Mononuclear cell (primary cell): ENCODE data around the gene ATP6V0C. TPM values are rescaled to one million over a fixed set of nuclear protein-coding genes. Genes with fewer than 3 reads are reported as not detected.

Source experiments
- H3K27me3 ChIP-seq: 2 replicates; pipeline ENCODE4 v1.6.0; 2011; ENCODE audit warnings: low read length, control low read depth; ENCODE audit not compliant: insufficient read depth
- H3K4me1 ChIP-seq: 2 replicates; pipeline ENCODE4 v1.5.1; 2011; ENCODE audit warnings: mild to moderate bottlenecking, low read length, control low read depth; ENCODE audit not compliant: insufficient read depth
- H3K4me3 ChIP-seq: 2 replicates; pipeline ENCODE4 v1.5.1; 2011; ENCODE audit warnings: mild to moderate bottlenecking, low read length, moderate library complexity
- H3K9me3 ChIP-seq: 2 replicates; pipeline ENCODE4 v1.5.1; 2011; ENCODE audit warnings: low read depth, mild to moderate bottlenecking, control low read depth, low read length
- total RNA-seq: library from RNA; depleted of rRNA; stranded (reverse); fragments of >200 nt; gene quantifications from one replicate; pipeline ENCODE4 v1.2.3, GENCODE V29; 2012

ATP6V0C gene
- total RNA-seq, 1 donor = 61.2 TPM

DNA sequence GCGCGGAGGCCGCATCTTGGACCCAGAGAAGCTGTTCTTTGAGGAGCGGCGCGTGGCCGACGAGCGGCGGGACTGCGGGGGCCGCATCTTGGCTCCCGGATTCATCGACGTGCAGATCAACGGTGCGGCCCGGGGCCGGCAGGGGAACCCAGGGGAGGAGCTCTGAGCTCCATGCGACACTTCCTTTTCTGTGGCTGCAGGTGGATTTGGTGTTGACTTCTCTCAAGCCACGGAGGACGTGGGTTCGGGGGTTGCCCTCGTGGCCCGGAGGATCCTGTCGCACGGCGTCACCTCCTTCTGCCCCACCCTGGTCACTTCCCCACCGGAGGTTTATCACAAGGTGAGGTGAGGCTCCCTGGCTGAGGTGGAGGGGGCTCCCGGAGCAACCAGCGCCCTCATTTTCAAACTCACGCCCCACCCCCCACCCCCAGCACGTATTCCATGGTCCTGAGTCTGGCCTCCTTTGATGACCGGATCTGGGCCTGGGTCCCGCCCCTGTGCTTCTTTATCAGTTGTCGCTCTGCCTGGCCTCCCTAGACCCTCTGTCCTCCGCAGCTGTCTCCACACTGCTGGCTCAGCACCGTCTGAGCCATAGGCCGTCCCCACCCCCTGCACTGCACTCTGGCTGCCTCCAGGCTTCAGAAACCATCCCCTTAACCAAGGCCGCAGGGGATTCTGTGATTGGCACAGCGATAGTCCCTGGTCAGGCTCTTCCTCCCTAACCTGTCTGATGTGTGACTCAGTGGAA, 7.2 kb downstream of the ATP6V0C start:
- Histone ChIP-seq H3K4me1 (peaks cover 47% of the 10 kb centered on the region), H3K4me3 (peak overlapping the region; percentile 44), H3K9me3 (no peaks in the 10 kb centered on the region), H3K27me3 (no peaks in the 10 kb centered on the region)

DNA sequence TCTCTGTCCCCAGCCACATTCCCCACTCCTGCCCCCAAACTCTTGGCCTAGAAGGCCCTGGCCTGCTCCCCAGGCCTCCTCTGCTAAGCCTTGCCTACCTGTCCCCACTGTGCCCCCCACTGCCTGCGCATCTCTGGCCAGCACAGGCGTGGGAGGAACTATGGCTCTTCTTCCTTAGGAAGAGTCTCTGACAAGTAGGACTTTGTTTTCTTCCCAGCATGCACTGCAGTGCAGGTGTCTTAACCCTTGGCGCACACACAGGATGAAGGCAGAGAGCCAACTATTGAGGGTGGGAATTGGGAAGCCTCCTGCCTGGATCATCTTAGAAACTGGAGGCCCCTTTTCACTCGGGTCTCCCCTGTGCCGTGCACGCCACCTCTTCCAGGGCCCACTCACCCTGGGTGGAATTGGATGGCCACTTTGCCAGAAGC, 10.1 kb downstream of the ATP6V0C start:
- Histone ChIP-seq H3K4me1 (peaks cover 19% of the 10 kb centered on the region), H3K4me3 (no peak overlapping the region), H3K27me3 (no peaks in the 10 kb centered on the region), H3K9me3 (no peaks in the 10 kb centered on the region)

DNA sequence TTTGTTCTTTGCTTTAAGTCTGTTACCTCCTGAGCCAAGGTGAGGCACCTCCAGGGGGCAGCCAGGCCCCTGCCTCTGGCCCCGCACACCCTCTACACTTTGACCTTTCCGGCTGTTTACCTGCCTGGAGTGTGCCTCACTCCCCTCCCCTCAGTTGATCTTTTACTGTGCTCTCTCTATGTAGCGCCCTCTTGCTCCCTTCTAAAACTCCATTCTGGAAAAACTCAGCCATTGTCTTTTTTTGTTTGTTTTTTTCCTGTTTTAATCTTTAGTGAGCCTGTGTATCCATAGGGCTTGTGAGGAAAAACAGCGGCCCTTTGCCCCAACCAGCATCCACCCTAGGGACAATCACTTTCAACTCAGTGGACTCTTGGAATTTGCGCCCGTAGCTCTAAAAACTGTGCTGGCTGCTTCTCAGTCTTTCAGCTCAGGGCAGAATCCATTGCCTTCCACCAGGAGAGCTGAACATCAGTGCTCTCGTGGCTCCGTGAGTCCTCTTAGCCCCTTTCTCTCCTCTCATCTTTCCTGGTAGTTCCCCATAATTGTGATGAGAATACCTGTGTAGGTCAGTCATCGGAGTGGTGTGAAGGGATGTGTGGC, 10.7 kb downstream of the ATP6V0C start:
- Histone ChIP-seq H3K4me1 (peaks cover 13% of the 10 kb centered on the region), H3K4me3 (no peak overlapping the region)

DNA sequence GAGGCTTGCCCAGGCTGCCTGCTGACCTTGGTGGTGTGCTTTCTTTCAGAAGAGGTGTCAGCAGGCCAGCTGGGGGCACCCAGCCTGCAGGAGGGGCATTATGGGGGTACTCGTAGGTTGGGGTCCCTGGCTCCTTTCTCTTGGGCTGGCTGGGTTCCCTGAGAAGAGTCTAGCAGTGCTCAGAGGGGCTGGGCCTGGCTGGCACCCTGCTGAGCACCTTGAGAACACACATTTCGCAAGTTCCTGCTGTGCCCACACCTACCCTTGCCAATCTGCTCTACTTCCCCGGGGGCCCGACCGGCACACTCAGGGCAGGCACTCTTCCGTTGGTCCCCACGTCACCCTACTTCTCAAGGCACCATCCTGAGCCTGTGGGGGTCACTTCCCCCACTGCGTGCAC, 12.4 kb downstream of the ATP6V0C start:
- Histone ChIP-seq H3K27me3 (no peaks in the 10 kb centered on the region), H3K4me1 (peaks cover 14% of the 10 kb centered on the region), H3K4me3 (no peak overlapping the region), H3K9me3 (no peaks in the 10 kb centered on the region)

More for the DNA sequence above, 10.7 kb downstream of the ATP6V0C start:
- no peaks in the 10 kb centered on the region for H3K9me3 ChIP-seq
- no peaks in the 10 kb centered on the region for H3K27me3 ChIP-seq

DNA sequence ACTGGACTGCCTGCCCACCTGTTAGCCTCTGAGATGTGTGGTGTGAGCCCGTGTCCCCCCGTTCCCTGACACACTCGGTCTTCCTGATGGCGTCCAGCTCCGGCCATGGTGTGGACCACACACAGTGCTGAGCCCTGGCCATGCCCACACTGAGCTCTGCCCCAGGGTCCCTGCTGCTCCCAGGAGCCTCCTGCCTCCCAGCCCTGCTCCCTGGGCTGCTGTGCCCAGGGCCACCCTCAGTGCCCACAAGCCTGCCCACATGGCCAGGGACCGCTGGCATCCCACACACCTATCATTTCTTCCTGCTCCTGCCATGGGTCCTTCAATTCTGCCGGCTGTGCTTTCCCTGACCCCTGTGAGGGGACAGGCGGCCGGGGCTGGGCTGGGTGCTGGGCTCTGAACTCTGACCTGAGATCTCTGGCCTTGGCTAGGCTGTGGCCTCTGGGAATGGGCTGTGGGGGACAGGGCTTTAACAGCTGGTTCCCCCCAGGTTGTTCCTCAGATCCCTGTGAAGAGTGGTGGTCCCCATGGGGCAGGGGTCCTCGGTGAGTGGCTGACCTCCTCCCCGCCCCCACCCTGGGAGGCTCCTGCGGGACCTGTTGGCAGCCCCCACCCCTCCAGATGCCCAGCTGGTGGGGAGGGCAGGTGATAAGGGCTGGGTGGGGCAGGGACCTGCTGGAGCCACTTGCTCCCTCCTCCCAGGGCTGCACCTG, 13.5 kb downstream of the ATP6V0C start:
- no peaks in the 10 kb centered on the region for H3K9me3 ChIP-seq
- H3K4me3 ChIP-seq = no peak overlapping the region

DNA sequence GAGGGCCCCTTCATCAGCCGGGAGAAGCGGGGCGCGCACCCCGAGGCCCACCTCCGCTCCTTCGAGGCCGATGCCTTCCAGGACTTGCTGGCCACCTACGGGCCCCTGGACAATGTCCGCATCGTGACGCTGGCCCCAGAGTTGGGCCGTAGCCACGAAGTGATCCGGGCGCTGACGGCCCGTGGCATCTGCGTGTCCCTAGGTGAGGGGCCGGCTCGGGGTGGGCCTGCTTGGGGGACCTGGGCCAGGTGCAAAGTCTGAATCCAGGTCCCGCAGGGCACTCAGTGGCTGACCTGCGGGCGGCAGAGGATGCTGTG, 14.0 kb downstream of the ATP6V0C start:
- no peak overlapping the region for H3K4me3 ChIP-seq
- H3K4me1 ChIP-seq = peaks cover 18% of the 10 kb centered on the region
- H3K9me3 ChIP-seq = no peaks in the 10 kb centered on the region
- H3K27me3 ChIP-seq = no peaks in the 10 kb centered on the region

More for the DNA sequence above, 13.5 kb downstream of the ATP6V0C start:
- Histone ChIP-seq H3K4me1 (peaks cover 15% of the 10 kb centered on the region), H3K27me3 (no peaks in the 10 kb centered on the region)

DNA sequence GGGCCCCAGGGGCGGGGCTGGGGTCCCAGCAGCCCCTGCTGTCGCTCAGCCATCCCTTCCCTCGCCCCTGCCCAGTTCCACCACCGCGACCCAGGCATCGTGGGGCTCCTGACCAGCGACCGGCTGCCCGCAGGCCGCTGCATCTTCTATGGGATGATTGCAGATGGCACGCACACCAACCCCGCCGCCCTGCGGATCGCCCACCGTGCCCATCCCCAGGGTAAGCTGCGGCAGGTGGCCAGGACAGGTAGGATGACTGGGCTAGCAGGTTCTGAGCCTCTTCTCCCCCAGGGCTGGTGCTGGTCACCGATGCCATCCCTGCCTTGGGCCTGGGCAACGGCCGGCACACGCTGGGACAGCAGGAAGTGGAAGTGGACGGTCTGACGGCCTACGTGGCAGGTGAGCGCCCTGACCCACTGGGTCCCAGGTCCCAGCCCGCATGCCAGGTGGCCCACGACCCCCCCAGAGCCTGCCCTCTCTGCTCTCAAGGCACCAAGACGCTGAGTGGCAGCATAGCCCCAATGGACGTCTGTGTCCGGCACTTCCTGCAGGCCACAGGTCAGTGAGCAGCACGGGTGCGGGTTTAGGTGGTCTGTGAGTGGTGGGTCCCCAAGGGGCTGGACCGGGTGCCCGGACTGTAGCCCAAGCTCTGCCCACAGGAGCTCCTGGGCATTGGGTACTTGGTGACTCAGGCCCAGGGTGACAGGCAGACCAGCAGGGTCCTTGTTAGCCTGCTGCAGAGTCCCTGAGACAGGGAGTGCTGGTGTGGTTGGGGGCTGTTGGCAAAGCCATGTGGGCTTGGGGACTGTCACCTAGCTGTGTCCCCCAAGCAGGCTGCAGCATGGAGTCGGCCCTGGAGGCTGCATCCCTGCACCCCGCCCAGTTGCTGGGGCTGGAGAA, 14.7 kb downstream of the ATP6V0C start:
- no peak overlapping the region for H3K4me3 ChIP-seq
- H3K4me1 ChIP-seq = peaks cover 25% of the 10 kb centered on the region
- H3K27me3 ChIP-seq = no peaks in the 10 kb centered on the region
- no peaks in the 10 kb centered on the region for H3K9me3 ChIP-seq

DNA sequence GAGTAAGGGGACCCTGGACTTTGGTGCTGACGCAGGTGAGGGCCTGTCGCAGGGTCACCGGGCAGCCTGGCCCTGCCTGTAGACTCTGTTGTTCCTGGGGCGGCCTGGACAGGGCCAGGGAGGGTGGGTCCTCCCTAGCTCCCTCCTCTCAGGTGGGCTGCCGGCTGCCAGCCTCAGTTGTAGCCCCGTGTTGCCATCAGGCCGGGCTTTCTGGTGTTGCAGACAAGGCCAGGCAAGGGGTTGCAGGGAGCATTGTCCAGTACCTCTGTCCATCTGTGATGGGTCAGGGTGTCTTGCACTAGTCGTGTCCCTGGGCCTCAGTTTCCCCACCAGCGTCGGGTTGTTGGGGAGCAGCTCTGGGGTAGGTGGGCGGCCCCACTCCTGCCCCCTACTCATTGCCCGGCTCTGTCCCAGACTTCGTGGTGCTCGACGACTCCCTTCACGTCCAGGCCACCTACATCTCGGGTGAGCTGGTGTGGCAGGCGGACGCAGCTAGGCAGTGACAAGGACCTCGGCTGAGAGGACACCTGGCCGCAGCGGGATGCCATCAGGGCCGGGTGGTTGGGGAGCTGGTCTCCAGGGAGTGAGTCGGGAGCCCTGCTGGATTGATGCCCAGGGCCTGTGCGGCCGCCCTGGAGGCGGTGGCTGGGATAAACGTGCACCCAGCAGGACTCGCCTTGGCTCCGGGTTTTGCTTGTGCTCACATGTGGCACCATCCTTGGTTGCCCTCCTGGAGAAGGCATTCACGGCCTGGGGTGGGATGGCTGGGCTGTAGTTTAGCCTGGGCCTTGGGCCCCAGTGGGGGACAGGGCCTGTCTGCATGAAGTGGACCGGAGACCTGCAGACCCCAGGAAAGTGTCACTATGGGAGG, 15.5 kb downstream of the ATP6V0C start:
- Histone ChIP-seq H3K4me1 (peaks cover 32% of the 10 kb centered on the region), H3K4me3 (no peak overlapping the region), H3K27me3 (no peaks in the 10 kb centered on the region), H3K9me3 (no peaks in the 10 kb centered on the region)

DNA sequence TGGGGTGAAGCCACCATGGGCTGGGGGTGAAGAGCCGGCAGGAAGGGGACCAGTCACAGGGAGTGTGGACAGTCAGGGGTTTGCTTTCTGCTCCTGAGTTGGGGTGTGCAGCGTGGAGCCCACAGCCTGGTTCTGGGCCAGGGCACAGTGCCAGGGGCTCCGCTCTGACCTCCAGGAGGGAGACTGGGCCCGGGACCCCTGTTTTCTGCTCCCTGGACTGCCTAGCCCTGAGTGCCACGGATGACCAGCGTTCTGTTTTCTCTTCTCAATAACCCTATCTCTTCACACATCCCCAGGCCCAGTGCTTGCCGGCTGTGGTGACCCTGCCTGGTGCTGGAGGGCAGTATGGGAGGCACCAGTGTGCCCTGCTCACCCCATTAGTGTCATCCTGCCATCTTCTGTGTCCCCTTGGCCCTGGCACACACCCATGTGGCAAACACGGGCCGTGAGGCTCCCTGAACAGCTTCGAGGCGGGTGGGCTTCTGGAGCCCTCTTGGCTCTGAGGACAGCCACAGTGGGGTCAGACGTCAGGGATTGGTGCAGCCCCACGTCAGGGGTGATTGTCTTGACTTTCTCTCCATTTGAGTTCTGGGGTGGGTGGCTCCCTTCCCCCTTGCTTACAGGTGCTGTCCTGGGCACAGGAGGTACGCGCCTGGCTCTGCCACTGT, 16.3 kb downstream of the ATP6V0C start:
- Histone ChIP-seq H3K4me1 (peaks cover 32% of the 10 kb centered on the region), H3K9me3 (no peaks in the 10 kb centered on the region), H3K4me3 (no peak overlapping the region), H3K27me3 (no peaks in the 10 kb centered on the region)

DNA sequence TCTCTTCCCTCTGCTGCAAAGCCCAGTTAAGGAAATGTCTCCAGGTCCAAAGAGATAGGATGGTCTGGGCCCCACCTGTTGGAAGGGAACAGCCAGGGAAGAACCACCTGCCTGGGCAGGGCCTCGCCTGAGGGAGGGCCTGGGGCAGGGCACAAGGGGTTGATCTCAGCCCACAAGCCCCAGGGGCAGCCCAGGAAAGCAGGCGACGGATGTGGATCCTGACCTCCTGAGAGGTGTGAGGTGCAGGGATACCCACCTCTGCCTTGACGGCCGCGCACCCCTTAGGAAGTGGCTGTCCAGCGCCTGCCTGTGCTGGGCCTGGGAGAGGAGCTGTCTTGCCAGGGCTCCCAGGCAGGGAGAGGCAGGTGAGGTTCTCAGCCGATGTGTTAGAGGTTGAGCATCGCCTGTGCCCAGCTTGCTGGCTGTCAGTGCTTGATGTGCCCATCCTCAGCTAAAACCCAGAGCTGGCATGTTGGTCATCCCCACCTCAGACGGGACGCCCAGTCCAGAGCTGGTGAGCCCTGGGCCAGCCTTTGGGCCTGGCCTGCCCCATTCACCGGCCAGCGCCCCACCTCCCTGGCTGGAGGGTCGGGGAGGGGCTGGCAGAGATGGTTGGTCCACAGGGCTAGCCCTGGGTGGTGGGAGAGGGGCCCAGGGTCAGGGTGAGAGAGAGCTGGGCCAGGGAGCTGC, 17.0 kb downstream of the ATP6V0C start:
- Histone ChIP-seq H3K4me1 (peaks cover 37% of the 10 kb centered on the region), H3K27me3 (no peaks in the 10 kb centered on the region), H3K4me3 (no peak overlapping the region)

DNA sequence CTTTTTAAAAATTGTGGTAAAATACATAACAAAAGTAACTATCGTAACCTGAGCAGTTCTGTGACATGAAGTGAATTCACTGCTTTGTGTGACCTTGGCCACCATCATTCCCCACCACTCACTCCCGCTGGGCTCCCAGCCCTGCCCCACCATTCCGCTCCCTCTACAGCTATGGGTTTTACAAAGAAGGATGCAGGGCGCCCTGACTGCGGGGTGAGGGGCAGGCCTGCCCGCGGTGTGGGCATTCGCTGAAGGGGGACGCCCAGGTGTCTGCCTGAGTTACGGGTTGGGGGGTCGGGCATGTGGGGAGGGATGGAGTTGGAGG, 17.6 kb downstream of the ATP6V0C start, which contains the start of gene CEMP1:
CEMP1 (minus strand) TSS at position 38 of the 325 bp plus-strand sequence. CDS start 335 bp downstream, outside the sequence.
- Histone ChIP-seq H3K4me3 (peak within 1 kb of the TSS; percentile 61), H3K4me1 (peaks cover 42% of the 10 kb centered on the region), H3K9me3 (no peaks in the 10 kb centered on the region), H3K27me3 (no peaks in the 10 kb centered on the region)

More for the DNA sequence above, 17.0 kb downstream of the ATP6V0C start:
- no peaks in the 10 kb centered on the region for H3K9me3 ChIP-seq

DNA sequence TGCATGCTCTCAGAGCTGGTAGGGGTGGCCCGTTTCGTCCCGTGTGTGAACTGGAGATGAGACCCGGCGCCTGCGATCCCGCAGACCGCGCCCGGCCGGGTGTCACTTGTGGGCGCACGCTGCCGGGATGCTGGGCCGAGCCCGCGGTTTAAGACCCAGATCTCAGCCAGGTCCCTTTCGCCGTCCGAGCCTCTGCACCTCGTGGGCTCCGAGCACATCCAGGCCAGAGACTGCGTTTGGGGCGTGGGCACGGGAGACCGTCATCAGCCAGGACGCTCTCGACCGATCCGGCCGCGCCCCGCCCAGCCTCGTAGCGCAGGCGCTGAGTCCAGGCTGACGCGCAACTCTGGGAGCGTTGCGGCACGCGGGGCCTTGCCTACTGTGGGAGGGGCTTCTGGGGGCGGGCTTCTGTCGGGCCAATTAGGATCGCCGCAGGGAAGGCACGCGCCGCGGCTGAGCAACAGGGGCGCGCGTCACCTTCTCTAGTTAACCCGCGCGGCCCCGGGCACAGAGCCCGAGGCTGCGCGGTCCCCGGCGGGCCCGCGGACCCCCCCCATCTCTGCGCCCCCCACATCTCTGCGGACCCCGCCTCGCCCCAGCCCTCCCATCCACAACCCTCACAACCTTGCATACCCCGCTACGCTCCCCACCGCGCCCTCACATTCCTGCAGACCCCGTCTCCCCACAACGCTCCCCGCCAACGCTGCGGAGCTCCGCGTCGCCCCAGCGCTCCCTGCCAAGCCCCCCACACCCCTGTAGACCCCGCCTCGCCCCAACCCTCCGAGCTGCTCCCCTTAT, 18.1 kb downstream of the ATP6V0C start:
- H3K9me3 ChIP-seq = no peaks in the 10 kb centered on the region
- H3K4me1 ChIP-seq = peaks cover 48% of the 10 kb centered on the region
- H3K4me3 ChIP-seq = peak overlapping the region; percentile 61
- H3K27me3 ChIP-seq = no peaks in the 10 kb centered on the region
